OCI-LY1 (cell line): ENCODE results near the gene ERBB4.

Experiments
- CTCF ChIP-seq: fragments of 200-600 bp; sonication (generic), shearing (Covaris generic); IDR thresholded peaks from 2 replicates; pipeline ENCODE4 v1.5.1; 2017; ENCODE audit warnings: mild to moderate bottlenecking, antibody characterized with exemption, low read length, moderate library complexity, mixed read lengths
- EZH2 ChIP-seq: fragments of 200-600 bp; sonication (generic), shearing (Covaris generic); IDR thresholded peaks from 2 replicates; pipeline ENCODE4 v1.8.0; 2017; ENCODE audit warnings: borderline replicate concordance, mixed run types, mild to moderate bottlenecking, antibody characterized with exemption, low read length, moderate library complexity, mixed read lengths

GRCh38 chr2:212299943-212300342 is 238.7 kb downstream of the ERBB4 start:
- TF ChIP-seq CTCF (no peak), EZH2 (no peak)
